Measurements from ENCODE around the gene GNA15.

GNA15 gene

GRCh38 chr19:3114018-3114726 lies 21.7 kb upstream of the GNA15 start:
- no peak for DNase-seq (ENCODE audit: extremely low read depth, low read depth)
- no peak overlapping the region for H3K4me3 ChIP-seq (replicated peaks; ENCODE audit: low read depth, low read length)
- TF ChIP-seq, protein P1, sequence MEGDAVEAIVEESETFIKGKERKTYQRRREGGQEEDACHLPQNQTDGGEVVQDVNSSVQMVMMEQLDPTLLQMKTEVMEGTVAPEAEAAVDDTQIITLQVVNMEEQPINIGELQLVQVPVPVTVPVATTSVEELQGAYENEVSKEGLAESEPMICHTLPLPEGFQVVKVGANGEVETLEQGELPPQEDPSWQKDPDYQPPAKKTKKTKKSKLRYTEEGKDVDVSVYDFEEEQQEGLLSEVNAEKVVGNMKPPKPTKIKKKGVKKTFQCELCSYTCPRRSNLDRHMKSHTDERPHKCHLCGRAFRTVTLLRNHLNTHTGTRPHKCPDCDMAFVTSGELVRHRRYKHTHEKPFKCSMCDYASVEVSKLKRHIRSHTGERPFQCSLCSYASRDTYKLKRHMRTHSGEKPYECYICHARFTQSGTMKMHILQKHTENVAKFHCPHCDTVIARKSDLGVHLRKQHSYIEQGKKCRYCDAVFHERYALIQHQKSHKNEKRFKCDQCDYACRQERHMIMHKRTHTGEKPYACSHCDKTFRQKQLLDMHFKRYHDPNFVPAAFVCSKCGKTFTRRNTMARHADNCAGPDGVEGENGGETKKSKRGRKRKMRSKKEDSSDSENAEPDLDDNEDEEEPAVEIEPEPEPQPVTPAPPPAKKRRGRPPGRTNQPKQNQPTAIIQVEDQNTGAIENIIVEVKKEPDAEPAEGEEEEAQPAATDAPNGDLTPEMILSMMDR (IDR thresholded peaks at IDR 0.05; ENCODE audit: low read depth, low read length, missing control alignments), result no peak

DNA sequence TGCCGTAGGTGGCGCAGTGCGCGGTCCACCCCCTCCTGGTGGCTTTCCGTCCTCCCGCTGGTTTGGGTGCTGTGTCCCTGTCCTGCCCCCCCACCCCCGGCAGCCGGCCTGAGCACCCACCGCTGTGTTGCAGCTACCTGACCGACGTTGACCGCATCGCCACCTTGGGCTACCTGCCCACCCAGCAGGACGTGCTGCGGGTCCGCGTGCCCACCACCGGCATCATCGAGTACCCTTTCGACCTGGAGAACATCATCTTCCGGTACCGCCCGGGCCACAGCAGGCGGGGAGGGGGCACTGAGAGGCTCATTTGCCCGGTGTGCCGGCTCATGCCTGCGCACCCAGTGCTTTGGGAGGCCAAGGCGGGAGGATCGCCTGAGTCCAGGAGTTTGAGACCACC lies 21.0 kb upstream of the GNA15 start:
- TF ChIP-seq, protein P1 (IDR thresholded peaks at IDR 0.05; ENCODE audit: low read depth, low read length, missing control alignments), result no peak
- DNase-seq (ENCODE audit: extremely low read depth, low read depth), result no peak
- H3K4me3 ChIP-seq (replicated peaks; ENCODE audit: low read depth, low read length), result no peak overlapping the region

- DNase-seq (ENCODE audit: extremely low read depth, low read depth), result no peak
- TF ChIP-seq, protein P1 (IDR thresholded peaks at IDR 0.05; ENCODE audit: low read depth, low read length, missing control alignments), result no peak
- no peak overlapping the region for H3K4me3 ChIP-seq (replicated peaks; ENCODE audit: low read depth, low read length)
Observed at GRCh38 chr19:3115411-3115810, 20.4 kb upstream of the GNA15 start.

DNA sequence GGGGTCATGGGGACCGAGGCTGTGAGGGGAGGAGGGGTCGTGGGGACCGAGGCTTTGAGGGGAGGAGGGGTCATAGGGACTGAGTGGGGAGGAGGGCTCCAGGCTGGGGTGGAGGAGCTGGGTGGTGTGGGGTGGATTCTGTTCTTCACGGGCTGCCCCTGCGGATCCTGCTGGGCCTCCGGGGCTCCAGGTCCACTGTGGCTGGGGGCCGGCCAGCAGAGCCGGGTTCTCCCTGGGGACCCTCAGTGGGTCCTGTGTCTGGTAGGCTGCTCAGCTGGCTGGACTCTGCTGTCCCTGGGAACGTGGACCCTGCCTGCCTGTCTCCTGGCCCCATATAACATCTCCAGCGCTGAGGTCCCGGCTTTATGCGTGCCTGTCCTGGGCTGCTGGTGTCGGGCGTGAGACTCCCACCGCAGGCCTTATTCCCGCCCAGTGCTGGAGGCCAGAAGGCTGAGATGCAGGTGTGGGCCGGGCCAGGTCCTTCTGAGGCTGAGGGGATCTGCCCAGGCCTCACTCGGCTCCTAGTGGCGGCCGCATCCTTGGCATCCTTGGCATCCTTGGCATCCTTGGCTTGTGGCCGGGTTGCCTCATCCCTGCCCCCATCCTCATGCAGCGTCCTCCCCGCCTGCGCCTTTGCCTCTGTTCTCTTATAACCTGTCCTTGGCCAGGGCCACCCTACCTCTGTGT lies 19.8 kb upstream of the GNA15 start:
- no peak overlapping the region for H3K4me3 ChIP-seq (replicated peaks; ENCODE audit: low read depth, low read length)
- no peak for DNase-seq (ENCODE audit: extremely low read depth, low read depth)
- TF ChIP-seq, protein P1 (IDR thresholded peaks at IDR 0.05; ENCODE audit: low read depth, low read length, missing control alignments), result no peak

DNA sequence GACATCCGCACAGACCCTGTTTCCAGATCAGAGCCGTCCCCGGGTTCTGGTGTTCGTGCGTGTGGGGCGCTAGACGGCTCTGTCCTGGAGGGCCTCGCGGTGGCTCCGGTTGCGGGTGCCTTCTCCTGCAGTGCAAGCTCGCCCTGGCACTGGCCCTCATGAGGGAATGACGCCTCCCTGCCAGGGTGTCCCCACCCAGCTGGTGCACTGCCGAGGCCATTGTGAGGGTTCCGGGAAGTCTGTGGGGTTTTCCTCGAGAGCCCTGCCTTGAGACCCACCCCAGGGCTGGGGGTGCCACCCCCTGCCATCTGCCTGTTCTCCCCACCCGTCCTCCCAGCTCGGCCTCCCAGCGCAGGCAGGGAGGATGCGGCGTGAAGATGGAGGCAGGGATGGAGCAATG lies 19.2 kb upstream of the GNA15 start:
- H3K4me3 ChIP-seq (replicated peaks; ENCODE audit: low read depth, low read length), result no peak overlapping the region
- no peak for DNase-seq (ENCODE audit: extremely low read depth, low read depth)
- TF ChIP-seq, protein P1 (IDR thresholded peaks at IDR 0.05; ENCODE audit: low read depth, low read length, missing control alignments), result no peak

GRCh38 chr19:3117716-3118115 lies 18.1 kb upstream of the GNA15 start:
- no peak overlapping the region for H3K4me3 ChIP-seq (replicated peaks; ENCODE audit: low read depth, low read length)
- TF ChIP-seq, protein P1 (IDR thresholded peaks at IDR 0.05; ENCODE audit: low read depth, low read length, missing control alignments), result no peak
- no peak for DNase-seq (ENCODE audit: extremely low read depth, low read depth)

Measured in HFF-Myc (cell line).